A549 (cell line): ENCODE measurements around the gene KCNIP4. TPM values are rescaled to one million over a fixed set of nuclear protein-coding genes. Genes with fewer than 3 reads are reported as not detected.

ENCODE experiments used
- ATAC-seq, 2 experiments: fragments of 200-7000 bp in 1 of 2; fragments of >200 bp in 1 of 2; cut with Nextera tagmentation in 1 of 2; cut with Tn5 transposase in 1 of 2; 3 replicates each; pipeline versions ENCODE4 v1.8.0 to v1.9.1; 2018 to 2020; ENCODE audit warnings: mild to moderate bottlenecking in 1 of 2, moderate library complexity in 1 of 2
- CTCF ChIA-PET: fragments of 300-600 bp; sonication (Branson Sonifier 250); formaldehyde crosslinking; extraction: SDS; loops from one replicate; lab custom pipeline; 2021; ENCODE audit warnings: antibody characterized with exemption, inconsistent platforms; lab: Yijun Ruan, JAX
- POLR2A ChIA-PET: fragments of 350-600 bp; formaldehyde crosslinking; extraction: SDS; loops from one replicate; lab custom pipeline; 2021; ENCODE audit warnings: antibody characterized with exemption, inconsistent platforms; lab: Yijun Ruan, JAX
- DNase-seq, 2 experiments: peaks; one replicate each; pipeline versions ENCODE4 v3.0.0 to v3.0.0-alpha.2; 2011 to 2016; ENCODE audit warnings: low read depth in 1 of 2, low spot score in 1 of 2
- FAIRE-seq: peaks from 2 replicates; lab custom pipeline; 2011; peaks lifted over from hg19 to GRCh38; lab: Jason Lieb, UNC
- H3K27ac ChIP-seq, 2 experiments: fragments of >200 bp; sonication (Bioruptor Twin); formaldehyde crosslinking; 3 replicates each; pipeline ENCODE4 v1.5.1; 2016 to 2017
- H3K4me1 ChIP-seq: fragments of >200 bp; sonication (Bioruptor Twin); formaldehyde crosslinking; 3 replicates; pipeline ENCODE4 v1.6.1; 2016
- H3K4me2 ChIP-seq: fragments of >200 bp; sonication (Bioruptor Twin); formaldehyde crosslinking; 3 replicates; pipeline ENCODE4 v1.6.1; 2016
- H3K4me3 ChIP-seq: fragments of >200 bp; sonication (Bioruptor Twin); formaldehyde crosslinking; 3 replicates; pipeline ENCODE4 v1.5.1; 2016
- H3K9me3 ChIP-seq: fragments of >200 bp; sonication (Bioruptor Twin); formaldehyde crosslinking; 3 replicates; pipeline ENCODE4 v1.6.1; 2016
- CEBPB ChIP-seq, 2 experiments: fragments of >200 bp in 1 of 2; sonication (Bioruptor Twin) in 1 of 2; formaldehyde crosslinking in 1 of 2; IDR thresholded peaks; 2 replicates each; pipeline ENCODE4 v1.6.1; 2012 to 2016
- EHF ChIP-seq: fragments of 250-450 bp; sonication (Bioruptor Pico); IDR thresholded peaks from 2 replicates; pipeline ENCODE4 v1.5.0; 2020; ENCODE audit warnings: mild to moderate bottlenecking
- EP300 ChIP-seq, 2 experiments: fragments of >200 bp; sonication (Bioruptor Twin); formaldehyde crosslinking; IDR thresholded peaks; 2 replicates in 1 of 2; 3 replicates in 1 of 2; pipeline ENCODE4 v1.6.1; 2016 to 2017
- FOSB ChIP-seq: fragments of 250-450 bp; sonication (Bioruptor Pico); IDR thresholded peaks from 2 replicates; pipeline ENCODE4 v1.5.0; 2020; ENCODE audit warnings: mild to moderate bottlenecking, moderate library complexity
- FOSL2 ChIP-seq, 2 experiments: fragments of 450-650 bp in 1 of 2; fragments of >200 bp in 1 of 2; sonication (Bioruptor Twin) in 1 of 2; formaldehyde crosslinking; IDR thresholded peaks; 2 replicates each; pipeline versions ENCODE4 v1.5.0 to v1.6.1; 2016 to 2020; ENCODE audit warnings: mild to moderate bottlenecking in 1 of 2, moderate library complexity in 1 of 2
- HDAC2 ChIP-seq: fragments of 200-600 bp; sonication (generic); IDR thresholded peaks from 2 replicates; pipeline ENCODE4 v1.6.1; 2016
- HOXB13 ChIP-seq: fragments of 250-450 bp; sonication (Bioruptor Pico); IDR thresholded peaks from 2 replicates; pipeline ENCODE4 v1.5.0; 2020; ENCODE audit warnings: low read depth, mild to moderate bottlenecking, moderate library complexity
- JUNB ChIP-seq: fragments of >200 bp; sonication (Bioruptor Twin); formaldehyde crosslinking; IDR thresholded peaks from 2 replicates; pipeline ENCODE4 v1.6.1; 2016
- KDM5A ChIP-seq: fragments of 200-600 bp; sonication (generic); IDR thresholded peaks from 2 replicates; pipeline ENCODE4 v1.6.1; 2016; ENCODE audit warnings: antibody characterized with exemption, mild to moderate bottlenecking
- MAFK ChIP-seq: fragments of 450-650 bp; IDR thresholded peaks from 2 replicates; pipeline ENCODE4 v1.6.1; 2014; ENCODE audit not compliant: partially characterized antibody
- MYC ChIP-seq: IDR thresholded peaks from 2 replicates; pipeline ENCODE4 v1.6.1; 2012; ENCODE audit warnings: mild to moderate bottlenecking, inconsistent platforms, low read length, improper control_type of control experiment, borderline replicate concordance
- NPAS2 ChIP-seq: fragments of 250-450 bp; sonication (Bioruptor Pico); IDR thresholded peaks from 2 replicates; pipeline ENCODE4 v1.8.0; 2022; ENCODE audit warnings: mild to moderate bottlenecking, moderate library complexity, borderline replicate concordance
- POLR2AphosphoS2 ChIP-seq: conservative IDR thresholded peaks from 2 replicates; pipeline ENCODE4 v1.6.1; 2012; ENCODE audit warnings: low read length, improper control_type of control experiment, inconsistent platforms
- RAD21 ChIP-seq, 2 experiments: fragments of >200 bp in 1 of 2; sonication (Bioruptor Twin) in 1 of 2; formaldehyde crosslinking in 1 of 2; IDR thresholded peaks in 1 of 2; conservative IDR thresholded peaks in 1 of 2; 2 replicates in 1 of 2; 3 replicates in 1 of 2; pipeline ENCODE4 v1.6.1; 2012 to 2018; ENCODE audit warnings: inconsistent platforms in 1 of 2
- RNF2 ChIP-seq: fragments of 200-600 bp; sonication (generic); IDR thresholded peaks from 2 replicates; pipeline ENCODE4 v1.6.1; 2016; ENCODE audit warnings: low read depth, mild to moderate bottlenecking, antibody characterized with exemption, moderate library complexity, borderline replicate concordance
- SREBF2 ChIP-seq: fragments of 450-650 bp; IDR thresholded peaks from 2 replicates; pipeline ENCODE4 v1.6.1; 2014; ENCODE audit warnings: mild to moderate bottlenecking, moderate library complexity
- TFCP2L1 ChIP-seq: fragments of 250-450 bp; sonication (Bioruptor Pico); IDR thresholded peaks from 2 replicates; pipeline ENCODE4 v1.5.0; 2021; ENCODE audit warnings: mild to moderate bottlenecking
- TP53 ChIP-seq: fragments of 250-450 bp; sonication (Bioruptor Pico); IDR thresholded peaks from 2 replicates; pipeline ENCODE4 v1.5.0; 2021; ENCODE audit warnings: mild to moderate bottlenecking, moderate library complexity
- ZC3H11A ChIP-seq: fragments of 450-650 bp; IDR thresholded peaks from 2 replicates; pipeline ENCODE4 v1.6.1; 2014; ENCODE audit warnings: antibody characterized with exemption, mild to moderate bottlenecking
- ZFP36 ChIP-seq: fragments of 450-650 bp; IDR thresholded peaks from 2 replicates; pipeline ENCODE4 v1.6.1; 2014; ENCODE audit warnings: borderline replicate concordance; ENCODE audit not compliant: partially characterized antibody
- ZSCAN20 ChIP-seq: fragments of 250-450 bp; sonication (Bioruptor Pico); IDR thresholded peaks from 2 replicates; pipeline ENCODE4 v1.8.0; 2022; ENCODE audit warnings: mild to moderate bottlenecking, moderate library complexity
- WGBS: methylation state at CpG from one replicate; pipeline ENCODE4 v1.1.6; 2017; ENCODE audit errors: missing lambda C conversion rate; 5-methylcytosine and 5-hydroxymethylcytosine counted together
- polyA plus RNA-seq, 4 experiments: library from polyadenylated mRNA; depleted of rRNA in 3 of 4; stranded (reverse); fragments of >200 nt; fragmentation: RNase III in 1 of 4; extraction: RNeasy Plus Mini Kit Qiagen cat#74134 plus additional on column Dnase treatment in 1 of 4; gene quantifications; 2 replicates in 3 of 4; 3 replicates in 1 of 4; pipeline ENCODE4 v1.2.3, GENCODE V29; 2011 to 2017
- TF ChIP-seq, protein P1 (sequence below): fragments of 250-450 bp; sonication (Bioruptor Pico); IDR thresholded peaks from 2 replicates; pipeline ENCODE4 v1.5.0; 2021; ENCODE audit warnings: mild to moderate bottlenecking, moderate library complexity, borderline replicate concordance
- TF ChIP-seq, protein P2 (sequence below): fragments of 200-600 bp; sonication (generic); IDR thresholded peaks from 2 replicates; pipeline ENCODE4 v1.6.1; 2016; ENCODE audit warnings: antibody characterized with exemption, mild to moderate bottlenecking, moderate library complexity
- TF ChIP-seq, protein P3 (sequence below): fragments of 450-650 bp; IDR thresholded peaks from 2 replicates; pipeline ENCODE4 v1.6.1; 2014; ENCODE audit warnings: antibody characterized with exemption
- TF ChIP-seq, protein P4 (sequence below): fragments of 250-450 bp; sonication (Bioruptor Pico); IDR thresholded peaks from 2 replicates; pipeline ENCODE4 v1.5.0; 2020; ENCODE audit warnings: low read depth, mild to moderate bottlenecking, moderate library complexity

The KCNIP4 gene
- polyA plus RNA-seq, 2 of the 4 experiments (the other 2 are of a cell fraction) = not detected

DNA sequence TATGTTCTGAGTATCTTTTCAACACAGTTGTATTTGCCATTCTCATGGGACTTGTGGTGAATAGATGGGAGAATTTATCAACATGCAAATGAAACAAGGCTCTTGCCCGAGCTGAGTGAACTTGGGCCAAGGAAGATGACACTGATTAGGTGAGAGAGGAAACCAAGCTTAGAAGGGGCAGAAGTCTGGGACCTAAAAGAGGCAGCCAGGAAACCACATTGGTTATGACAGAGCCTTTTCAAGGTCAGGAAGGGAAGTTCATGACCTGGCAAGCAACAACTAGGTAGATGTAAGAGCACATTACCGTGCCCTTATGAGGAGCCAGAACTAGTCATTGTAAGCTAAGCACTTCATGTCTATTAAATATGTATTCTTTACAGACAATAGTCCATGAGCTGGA is 658.0 kb downstream of the KCNIP4 start:
- Histone ChIP-seq H3K27ac (no peak overlapping the region), H3K9me3 (no peaks in the 10 kb centered on the region), H3K4me2 (no peak overlapping the region), H3K4me1 (no peaks in the 10 kb centered on the region)
- POLR2A ChIA-PET = no interaction called here
- ATAC-seq (no peak), FAIRE-seq (no peak)
- CTCF ChIA-PET = no interaction called here
- TF ChIP-seq HDAC2 (no peak), POLR2AphosphoS2 (no peak), EP300 (IDR thresholded peaks at IDR 0.05) (no peak), FOSL2 (IDR thresholded peaks at IDR 0.05) (no peak), FOSL2 (CRISPR knock-in tag; IDR thresholded peaks at IDR 0.05) (no peak), ZC3H11A (no peak), RAD21 (conservative IDR thresholded peaks at IDR 0.05 in 1 of 2, IDR thresholded peaks at IDR 0.05 in 1 of 2) (no peak), SREBF2 (no peak), CEBPB (IDR thresholded peaks at IDR 0.05) (no peak), JUNB (no peak), MAFK (no peak), TP53 (CRISPR knock-in tag) (no peak)
- TF ChIP-seq, protein P1, sequence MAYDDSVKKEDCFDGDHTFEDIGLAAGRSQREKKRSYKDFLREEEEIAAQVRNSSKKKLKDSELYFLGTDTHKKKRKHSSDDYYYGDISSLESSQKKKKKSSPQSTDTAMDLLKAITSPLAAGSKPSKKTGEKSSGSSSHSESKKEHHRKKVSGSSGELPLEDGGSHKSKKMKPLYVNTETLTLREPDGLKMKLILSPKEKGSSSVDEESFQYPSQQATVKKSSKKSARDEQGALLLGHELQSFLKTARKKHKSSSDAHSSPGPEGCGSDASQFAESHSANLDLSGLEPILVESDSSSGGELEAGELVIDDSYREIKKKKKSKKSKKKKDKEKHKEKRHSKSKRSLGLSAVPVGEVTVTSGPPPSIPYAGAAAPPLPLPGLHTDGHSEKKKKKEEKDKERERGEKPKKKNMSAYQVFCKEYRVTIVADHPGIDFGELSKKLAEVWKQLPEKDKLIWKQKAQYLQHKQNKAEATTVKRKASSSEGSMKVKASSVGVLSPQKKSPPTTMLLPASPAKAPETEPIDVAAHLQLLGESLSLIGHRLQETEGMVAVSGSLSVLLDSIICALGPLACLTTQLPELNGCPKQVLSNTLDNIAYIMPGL = no peak
- TF ChIP-seq, all 56 proteins: peak for 0
- no peak overlapping the region for H3K4me3 ChIP-seq
- DNase-seq = no peak
- 0% methylated on average over 2 of the region's 2 CpGs for WGBS

DNA sequence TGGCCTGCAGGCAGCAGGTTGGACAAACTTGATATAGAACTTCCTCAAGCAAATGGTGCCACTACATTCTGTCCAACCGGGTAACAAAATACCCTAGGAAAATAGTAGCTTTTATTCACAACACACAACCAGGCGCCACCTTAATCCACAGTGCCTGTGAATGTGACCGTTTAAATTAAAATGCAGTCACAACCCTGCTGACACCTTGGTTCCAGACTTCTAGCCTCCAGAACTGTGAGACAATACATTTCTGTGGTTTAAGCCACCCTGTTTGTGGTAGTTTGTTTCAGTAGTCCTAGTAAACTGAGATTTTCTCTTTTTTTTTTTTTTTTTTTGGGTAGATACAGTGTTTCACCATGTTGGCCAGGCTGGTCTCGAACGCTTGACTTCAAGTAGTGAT is 672.5 kb downstream of the KCNIP4 start:
- no peak for FAIRE-seq
- WGBS = 24% methylated on average over 5 of the region's 5 CpGs
- no peaks in the 10 kb centered on the region for H3K9me3 ChIP-seq

DNA sequence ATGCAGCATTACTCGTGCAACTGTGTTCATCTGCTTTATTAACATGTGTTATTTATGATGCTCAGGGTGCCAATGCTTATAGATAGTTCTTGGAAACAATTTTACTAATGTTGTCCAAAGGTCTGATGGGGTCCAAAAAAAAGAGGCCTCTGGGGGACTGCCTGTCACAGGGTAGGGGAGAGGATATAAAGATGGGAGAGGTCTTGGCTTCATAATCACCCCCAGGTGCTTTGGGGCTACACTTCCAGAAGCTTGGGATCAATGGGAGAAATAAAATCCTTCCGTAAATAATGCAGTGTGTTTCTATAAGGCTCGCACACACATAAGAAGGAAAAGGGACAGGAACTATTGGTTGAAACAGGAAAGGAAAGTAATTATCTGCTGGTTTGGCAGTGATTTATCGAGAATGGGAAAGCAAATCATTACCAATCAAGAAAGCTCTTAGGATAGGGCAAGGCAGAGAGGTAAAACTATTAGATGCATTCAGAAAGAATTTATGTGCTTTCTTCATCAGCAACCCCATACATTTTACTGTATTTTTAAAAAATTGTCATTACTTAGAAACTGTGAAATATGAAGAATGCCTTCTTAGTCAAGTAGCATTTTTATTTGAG is 677.0 kb downstream of the KCNIP4 start:
- CTCF ChIA-PET = no interaction called here
- Histone ChIP-seq H3K9me3 (no peaks in the 10 kb centered on the region), H3K4me3 (no peak overlapping the region), H3K4me1 (no peaks in the 10 kb centered on the region), H3K4me2 (no peak overlapping the region), H3K27ac (no peak overlapping the region)
- 39% methylated on average over 4 of the region's 4 CpGs for WGBS
- DNase-seq (no peak), FAIRE-seq (no peak), ATAC-seq (no peak)
- POLR2A ChIA-PET = no interaction called here
- TF ChIP-seq, protein P2, sequence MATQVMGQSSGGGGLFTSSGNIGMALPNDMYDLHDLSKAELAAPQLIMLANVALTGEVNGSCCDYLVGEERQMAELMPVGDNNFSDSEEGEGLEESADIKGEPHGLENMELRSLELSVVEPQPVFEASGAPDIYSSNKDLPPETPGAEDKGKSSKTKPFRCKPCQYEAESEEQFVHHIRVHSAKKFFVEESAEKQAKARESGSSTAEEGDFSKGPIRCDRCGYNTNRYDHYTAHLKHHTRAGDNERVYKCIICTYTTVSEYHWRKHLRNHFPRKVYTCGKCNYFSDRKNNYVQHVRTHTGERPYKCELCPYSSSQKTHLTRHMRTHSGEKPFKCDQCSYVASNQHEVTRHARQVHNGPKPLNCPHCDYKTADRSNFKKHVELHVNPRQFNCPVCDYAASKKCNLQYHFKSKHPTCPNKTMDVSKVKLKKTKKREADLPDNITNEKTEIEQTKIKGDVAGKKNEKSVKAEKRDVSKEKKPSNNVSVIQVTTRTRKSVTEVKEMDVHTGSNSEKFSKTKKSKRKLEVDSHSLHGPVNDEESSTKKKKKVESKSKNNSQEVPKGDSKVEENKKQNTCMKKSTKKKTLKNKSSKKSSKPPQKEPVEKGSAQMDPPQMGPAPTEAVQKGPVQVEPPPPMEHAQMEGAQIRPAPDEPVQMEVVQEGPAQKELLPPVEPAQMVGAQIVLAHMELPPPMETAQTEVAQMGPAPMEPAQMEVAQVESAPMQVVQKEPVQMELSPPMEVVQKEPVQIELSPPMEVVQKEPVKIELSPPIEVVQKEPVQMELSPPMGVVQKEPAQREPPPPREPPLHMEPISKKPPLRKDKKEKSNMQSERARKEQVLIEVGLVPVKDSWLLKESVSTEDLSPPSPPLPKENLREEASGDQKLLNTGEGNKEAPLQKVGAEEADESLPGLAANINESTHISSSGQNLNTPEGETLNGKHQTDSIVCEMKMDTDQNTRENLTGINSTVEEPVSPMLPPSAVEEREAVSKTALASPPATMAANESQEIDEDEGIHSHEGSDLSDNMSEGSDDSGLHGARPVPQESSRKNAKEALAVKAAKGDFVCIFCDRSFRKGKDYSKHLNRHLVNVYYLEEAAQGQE = no peak
- no peak for TF ChIP-seq ZFP36
- TF ChIP-seq, protein P3, sequence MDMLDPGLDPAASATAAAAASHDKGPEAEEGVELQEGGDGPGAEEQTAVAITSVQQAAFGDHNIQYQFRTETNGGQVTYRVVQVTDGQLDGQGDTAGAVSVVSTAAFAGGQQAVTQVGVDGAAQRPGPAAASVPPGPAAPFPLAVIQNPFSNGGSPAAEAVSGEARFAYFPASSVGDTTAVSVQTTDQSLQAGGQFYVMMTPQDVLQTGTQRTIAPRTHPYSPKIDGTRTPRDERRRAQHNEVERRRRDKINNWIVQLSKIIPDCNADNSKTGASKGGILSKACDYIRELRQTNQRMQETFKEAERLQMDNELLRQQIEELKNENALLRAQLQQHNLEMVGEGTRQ = no peak
- TF ChIP-seq HOXB13 (CRISPR knock-in tag) = no peak
- TF ChIP-seq, protein P4, sequence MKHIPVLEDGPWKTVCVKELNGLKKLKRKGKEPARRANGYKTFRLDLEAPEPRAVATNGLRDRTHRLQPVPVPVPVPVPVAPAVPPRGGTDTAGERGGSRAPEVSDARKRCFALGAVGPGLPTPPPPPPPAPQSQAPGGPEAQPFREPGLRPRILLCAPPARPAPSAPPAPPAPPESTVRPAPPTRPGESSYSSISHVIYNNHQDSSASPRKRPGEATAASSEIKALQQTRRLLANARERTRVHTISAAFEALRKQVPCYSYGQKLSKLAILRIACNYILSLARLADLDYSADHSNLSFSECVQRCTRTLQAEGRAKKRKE (CRISPR knock-in tag) = no peak
- TF ChIP-seq MYC = no peak
- TF ChIP-seq FOSB = no peak
- TF ChIP-seq, protein P1 = no peak
- TF ChIP-seq KDM5A = no peak
- no peak for TF ChIP-seq TFCP2L1
- TF ChIP-seq ZSCAN20 (CRISPR knock-in tag) = no peak
- TF ChIP-seq RNF2 = no peak
- no peak for TF ChIP-seq NPAS2 (CRISPR knock-in tag)
- no peak for TF ChIP-seq MAFK

More for the DNA sequence above, 672.5 kb downstream of the KCNIP4 start:
- no peak for DNase-seq
- no peak for TF ChIP-seq EHF (CRISPR knock-in tag)
- Histone ChIP-seq H3K4me3 (no peak overlapping the region), H3K4me1 (no peaks in the 10 kb centered on the region), H3K4me2 (no peak overlapping the region), H3K27ac (no peak overlapping the region)
- no peak for ATAC-seq
- CTCF ChIA-PET = no interaction called here
- POLR2A ChIA-PET = no interaction called here
